ENCODE data around the gene OR2B2.

DNA sequence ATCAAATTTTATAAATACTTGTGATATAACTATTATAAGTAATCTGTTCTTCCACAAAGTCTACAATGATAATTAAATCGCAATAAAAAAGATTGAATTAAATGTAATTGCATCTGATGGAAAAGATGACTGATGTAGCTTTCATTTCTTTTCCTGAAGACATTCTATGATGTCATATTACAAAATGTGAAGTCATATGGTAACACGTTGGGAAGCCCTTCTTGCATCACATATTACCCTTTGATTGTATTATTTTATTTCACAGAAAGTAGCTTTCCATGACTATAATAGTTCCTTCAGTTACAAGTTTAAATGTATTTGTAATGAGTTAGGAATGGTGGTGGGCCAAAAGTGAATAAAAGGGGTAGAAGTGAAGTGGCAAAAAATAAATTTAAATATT lies 19.0 kb upstream of the OR2B2 start:
- TF ChIP-seq EP300 (IDR thresholded peaks at IDR 0.05) (no peak), RAD21 (conservative IDR thresholded peaks at IDR 0.05 in 1 of 2, IDR thresholded peaks at IDR 0.05 in 1 of 2) (no peak), MAFK (IDR thresholded peaks at IDR 0.05; ENCODE audit: partially characterized antibody) (no peak), POLR2A (IDR thresholded peaks at IDR 0.05; ENCODE audit: low read length) (no peak), MYC (IDR thresholded peaks at IDR 0.05; ENCODE audit: borderline replicate concordance, low read length) (no peak), KDM1A (IDR thresholded peaks at IDR 0.05; ENCODE audit: low read depth) (no peak), ZC3H11A (IDR thresholded peaks at IDR 0.05) (no peak), NR3C1 (IDR thresholded peaks at IDR 0.05) (no peak)
- TF ChIP-seq, protein P1, sequence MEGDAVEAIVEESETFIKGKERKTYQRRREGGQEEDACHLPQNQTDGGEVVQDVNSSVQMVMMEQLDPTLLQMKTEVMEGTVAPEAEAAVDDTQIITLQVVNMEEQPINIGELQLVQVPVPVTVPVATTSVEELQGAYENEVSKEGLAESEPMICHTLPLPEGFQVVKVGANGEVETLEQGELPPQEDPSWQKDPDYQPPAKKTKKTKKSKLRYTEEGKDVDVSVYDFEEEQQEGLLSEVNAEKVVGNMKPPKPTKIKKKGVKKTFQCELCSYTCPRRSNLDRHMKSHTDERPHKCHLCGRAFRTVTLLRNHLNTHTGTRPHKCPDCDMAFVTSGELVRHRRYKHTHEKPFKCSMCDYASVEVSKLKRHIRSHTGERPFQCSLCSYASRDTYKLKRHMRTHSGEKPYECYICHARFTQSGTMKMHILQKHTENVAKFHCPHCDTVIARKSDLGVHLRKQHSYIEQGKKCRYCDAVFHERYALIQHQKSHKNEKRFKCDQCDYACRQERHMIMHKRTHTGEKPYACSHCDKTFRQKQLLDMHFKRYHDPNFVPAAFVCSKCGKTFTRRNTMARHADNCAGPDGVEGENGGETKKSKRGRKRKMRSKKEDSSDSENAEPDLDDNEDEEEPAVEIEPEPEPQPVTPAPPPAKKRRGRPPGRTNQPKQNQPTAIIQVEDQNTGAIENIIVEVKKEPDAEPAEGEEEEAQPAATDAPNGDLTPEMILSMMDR (IDR thresholded peaks at IDR 0.05): no peak
- TF ChIP-seq, protein P2, sequence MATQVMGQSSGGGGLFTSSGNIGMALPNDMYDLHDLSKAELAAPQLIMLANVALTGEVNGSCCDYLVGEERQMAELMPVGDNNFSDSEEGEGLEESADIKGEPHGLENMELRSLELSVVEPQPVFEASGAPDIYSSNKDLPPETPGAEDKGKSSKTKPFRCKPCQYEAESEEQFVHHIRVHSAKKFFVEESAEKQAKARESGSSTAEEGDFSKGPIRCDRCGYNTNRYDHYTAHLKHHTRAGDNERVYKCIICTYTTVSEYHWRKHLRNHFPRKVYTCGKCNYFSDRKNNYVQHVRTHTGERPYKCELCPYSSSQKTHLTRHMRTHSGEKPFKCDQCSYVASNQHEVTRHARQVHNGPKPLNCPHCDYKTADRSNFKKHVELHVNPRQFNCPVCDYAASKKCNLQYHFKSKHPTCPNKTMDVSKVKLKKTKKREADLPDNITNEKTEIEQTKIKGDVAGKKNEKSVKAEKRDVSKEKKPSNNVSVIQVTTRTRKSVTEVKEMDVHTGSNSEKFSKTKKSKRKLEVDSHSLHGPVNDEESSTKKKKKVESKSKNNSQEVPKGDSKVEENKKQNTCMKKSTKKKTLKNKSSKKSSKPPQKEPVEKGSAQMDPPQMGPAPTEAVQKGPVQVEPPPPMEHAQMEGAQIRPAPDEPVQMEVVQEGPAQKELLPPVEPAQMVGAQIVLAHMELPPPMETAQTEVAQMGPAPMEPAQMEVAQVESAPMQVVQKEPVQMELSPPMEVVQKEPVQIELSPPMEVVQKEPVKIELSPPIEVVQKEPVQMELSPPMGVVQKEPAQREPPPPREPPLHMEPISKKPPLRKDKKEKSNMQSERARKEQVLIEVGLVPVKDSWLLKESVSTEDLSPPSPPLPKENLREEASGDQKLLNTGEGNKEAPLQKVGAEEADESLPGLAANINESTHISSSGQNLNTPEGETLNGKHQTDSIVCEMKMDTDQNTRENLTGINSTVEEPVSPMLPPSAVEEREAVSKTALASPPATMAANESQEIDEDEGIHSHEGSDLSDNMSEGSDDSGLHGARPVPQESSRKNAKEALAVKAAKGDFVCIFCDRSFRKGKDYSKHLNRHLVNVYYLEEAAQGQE (IDR thresholded peaks at IDR 0.05): no peak
